HAP-1 (cell line): ENCODE results near the gene TMEM235.

ENCODE experiments used
- DNase-seq, 2 experiments: peaks; one replicate each; pipeline ENCODE4 v3.0.0-alpha.2; 2016 to 2020; ENCODE audit warnings: low spot score in 2 of 2
- H3K27me3 ChIP-seq: fragments of 250-450 bp; sonication (Bioruptor Pico); 2 replicates; pipeline ENCODE4 v1.5.1; 2020; ENCODE audit warnings: low read depth, mild to moderate bottlenecking, moderate library complexity
- H3K36me3 ChIP-seq: fragments of 250-450 bp; sonication (Bioruptor Pico); replicated peaks from 2 replicates; pipeline ENCODE4 v1.5.1; 2020; ENCODE audit warnings: mild to moderate bottlenecking
- H3K4me1 ChIP-seq: fragments of 250-450 bp; sonication (Bioruptor Pico); 2 replicates; pipeline ENCODE4 v1.5.1; 2020; ENCODE audit warnings: mild to moderate bottlenecking
- H3K4me3 ChIP-seq: fragments of 250-450 bp; sonication (Bioruptor Pico); 2 replicates; pipeline ENCODE4 v1.5.1; 2020; ENCODE audit warnings: mild to moderate bottlenecking, moderate library complexity
- H3K9me3 ChIP-seq: fragments of 250-450 bp; sonication (Bioruptor Pico); 2 replicates; pipeline ENCODE4 v1.5.1; 2020; ENCODE audit warnings: mild to moderate bottlenecking, moderate library complexity
- in situ Hi-C: fragments of 300-500 bp; cut with MboI; formaldehyde crosslinking; loops from 3 replicates; pipeline ENCODE4 v1.14.3; 2020; ENCODE audit warnings: low sequenced_read_pairs, inconsistent platforms, mixed read lengths

The TMEM235 gene

DNA sequence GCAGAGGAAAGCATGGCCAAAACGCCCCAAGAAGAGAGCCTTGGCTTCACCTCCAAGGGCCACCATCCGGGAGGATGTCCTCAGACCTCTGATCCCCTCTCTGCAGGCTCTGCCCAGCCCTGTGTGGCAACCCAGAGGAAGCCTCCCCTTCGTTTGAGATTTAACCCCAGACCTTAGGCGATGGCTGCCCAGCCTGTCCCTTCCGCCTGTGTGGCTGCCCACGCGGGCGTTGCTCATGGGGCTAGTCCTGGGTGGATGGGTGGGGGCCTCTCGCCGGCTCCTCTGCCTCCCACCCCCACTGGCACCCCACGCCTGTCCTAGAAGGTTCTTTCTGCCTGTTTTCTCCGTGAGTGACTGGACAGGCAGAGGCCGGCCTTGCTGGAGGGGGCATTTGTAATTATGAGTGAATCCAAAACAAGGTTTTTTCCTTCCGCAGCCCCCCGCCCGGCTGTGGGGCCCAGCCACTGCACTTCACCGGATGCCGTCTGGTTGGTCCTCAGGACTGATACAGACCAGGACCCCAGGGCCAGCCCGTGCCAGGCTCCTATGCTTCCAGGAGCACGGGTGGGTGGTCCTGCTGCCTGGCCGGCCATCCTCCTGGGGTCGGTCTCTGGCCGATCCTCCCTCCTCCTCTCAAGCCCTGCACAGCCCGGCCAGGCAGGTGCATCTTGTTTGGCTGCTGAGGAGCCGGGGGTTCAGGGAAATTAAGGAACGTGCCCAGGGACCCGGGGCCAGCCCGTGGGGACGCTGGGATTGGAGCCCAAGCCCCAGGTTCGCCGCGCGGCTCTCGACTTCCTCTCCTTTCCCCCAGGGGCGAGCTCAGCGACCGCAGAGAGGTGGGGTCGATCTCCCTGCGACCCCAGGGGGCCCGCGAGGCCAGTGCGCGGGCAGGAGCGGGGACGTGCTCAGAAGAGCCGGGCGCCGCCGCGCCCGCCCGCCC is at the start of gene TMEM235:
Gene TMEM235 (plus strand): TSS at position 636 of the 940 bp plus-strand sequence. CDS start 393 bp downstream, outside the sequence.
- H3K4me3 ChIP-seq: no peak within 1 kb of the TSS
- no peaks in the 10 kb centered on the region for H3K9me3 ChIP-seq
- DNase-seq: no peak
- no peaks in the 10 kb centered on the region for H3K4me1 ChIP-seq
- H3K36me3 ChIP-seq: no peaks in the 10 kb centered on the region
- in situ Hi-C loops: no loop called here
- peaks cover 28% of the 10 kb centered on the region for H3K27me3 ChIP-seq

DNA sequence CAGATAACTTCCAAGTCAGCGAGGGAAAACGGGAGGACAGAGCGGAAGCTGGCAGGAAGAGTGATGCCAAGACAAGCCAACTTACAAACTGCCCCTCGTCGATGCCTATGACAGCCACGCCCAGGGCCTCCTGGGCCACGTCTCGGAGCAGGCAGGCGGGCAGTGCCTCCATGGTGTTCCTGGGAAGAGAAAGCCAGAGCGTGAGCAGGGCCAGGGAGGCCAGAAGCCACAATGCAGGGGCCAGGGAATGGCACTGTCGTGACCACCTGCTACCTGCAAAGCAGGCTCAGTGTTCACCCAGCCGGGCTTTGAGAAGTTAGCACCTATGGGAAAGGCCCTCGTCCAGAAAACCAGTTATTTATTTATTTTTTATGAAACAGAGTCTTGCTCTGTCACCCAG is 48.9 kb upstream of the TMEM235 start:
- DNase-seq: no peak
- Histone ChIP-seq H3K27me3 (no peaks in the 10 kb centered on the region), H3K9me3 (no peaks in the 10 kb centered on the region), H3K36me3 (peaks cover 75% of the 10 kb centered on the region), H3K4me3 (no peak overlapping the region), H3K4me1 (peaks cover 12% of the 10 kb centered on the region)
- in situ Hi-C loops: no loop called here

DNA sequence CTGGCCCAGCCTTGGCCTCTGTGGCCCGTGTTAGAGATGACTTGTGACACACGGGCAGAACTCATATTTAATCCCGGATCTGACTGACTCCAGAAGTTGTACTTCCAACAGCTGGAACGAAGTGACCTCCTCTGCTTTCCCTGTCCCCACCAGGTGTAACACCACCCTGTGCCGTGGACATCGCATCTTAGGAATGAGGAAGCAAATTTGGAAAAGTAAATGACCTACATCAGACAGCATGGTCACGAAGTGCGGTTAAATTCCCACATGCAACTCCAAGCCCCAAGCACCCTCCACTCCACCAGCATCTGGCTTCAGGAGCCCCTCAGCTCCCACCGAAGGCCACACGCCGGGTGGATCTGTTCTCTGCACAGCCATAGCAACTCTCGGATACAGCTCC is 47.5 kb upstream of the TMEM235 start:
- peaks cover 12% of the 10 kb centered on the region for H3K4me1 ChIP-seq
- H3K36me3 ChIP-seq: peaks cover 61% of the 10 kb centered on the region
- H3K27me3 ChIP-seq: no peaks in the 10 kb centered on the region
- DNase-seq: no peak
- no peaks in the 10 kb centered on the region for H3K9me3 ChIP-seq
- no peak overlapping the region for H3K4me3 ChIP-seq
- in situ Hi-C loops: no loop called here

DNA sequence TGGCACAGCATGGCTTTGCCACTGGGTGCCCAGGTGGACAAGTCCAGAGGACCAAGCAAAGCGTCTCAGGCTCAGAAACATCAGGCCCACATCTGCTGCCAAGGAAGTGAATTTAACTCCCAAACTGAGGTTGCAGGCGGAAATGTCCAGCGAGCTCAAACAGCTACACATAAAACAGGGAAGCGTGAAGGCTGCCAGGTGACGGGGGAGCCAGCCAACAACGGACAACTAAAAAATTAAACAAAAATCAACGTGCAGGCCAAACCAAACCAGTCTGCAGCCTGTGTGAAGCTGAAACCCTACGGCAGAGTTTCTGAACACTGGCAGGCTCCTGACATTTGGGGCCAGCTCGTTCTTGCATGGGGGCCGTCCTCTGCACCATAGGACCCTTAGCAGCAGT is 47.1 kb upstream of the TMEM235 start:
- Histone ChIP-seq H3K9me3 (no peaks in the 10 kb centered on the region), H3K4me1 (peaks cover 12% of the 10 kb centered on the region), H3K27me3 (no peaks in the 10 kb centered on the region), H3K4me3 (no peak overlapping the region), H3K36me3 (peaks cover 57% of the 10 kb centered on the region)
- in situ Hi-C loops: no loop called here
- DNase-seq: no peak

DNA sequence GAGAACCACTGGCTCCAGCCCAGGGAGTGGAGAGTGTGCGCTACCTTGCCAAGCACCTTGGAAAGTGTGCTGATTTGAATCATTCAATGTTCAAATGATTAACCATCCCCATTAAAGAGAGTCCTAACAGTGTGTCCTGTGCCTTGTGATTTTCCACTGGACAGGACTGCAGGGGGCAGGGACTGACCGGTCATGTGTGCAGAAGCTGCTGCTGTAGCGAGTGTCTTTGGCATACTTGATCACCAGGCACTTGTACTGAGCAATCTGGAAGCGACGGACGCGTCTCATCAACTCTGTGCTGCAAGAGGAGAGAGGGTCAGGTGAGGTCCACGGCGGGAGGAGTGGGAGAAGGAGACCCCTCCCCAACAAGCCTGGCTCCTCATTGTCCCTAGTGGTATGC is 46.6 kb upstream of the TMEM235 start:
- no peak for DNase-seq
- Histone ChIP-seq H3K4me3 (no peak overlapping the region), H3K4me1 (peaks cover 12% of the 10 kb centered on the region), H3K36me3 (peaks cover 52% of the 10 kb centered on the region), H3K27me3 (no peaks in the 10 kb centered on the region), H3K9me3 (no peaks in the 10 kb centered on the region)
- in situ Hi-C loops: no loop called here

DNA sequence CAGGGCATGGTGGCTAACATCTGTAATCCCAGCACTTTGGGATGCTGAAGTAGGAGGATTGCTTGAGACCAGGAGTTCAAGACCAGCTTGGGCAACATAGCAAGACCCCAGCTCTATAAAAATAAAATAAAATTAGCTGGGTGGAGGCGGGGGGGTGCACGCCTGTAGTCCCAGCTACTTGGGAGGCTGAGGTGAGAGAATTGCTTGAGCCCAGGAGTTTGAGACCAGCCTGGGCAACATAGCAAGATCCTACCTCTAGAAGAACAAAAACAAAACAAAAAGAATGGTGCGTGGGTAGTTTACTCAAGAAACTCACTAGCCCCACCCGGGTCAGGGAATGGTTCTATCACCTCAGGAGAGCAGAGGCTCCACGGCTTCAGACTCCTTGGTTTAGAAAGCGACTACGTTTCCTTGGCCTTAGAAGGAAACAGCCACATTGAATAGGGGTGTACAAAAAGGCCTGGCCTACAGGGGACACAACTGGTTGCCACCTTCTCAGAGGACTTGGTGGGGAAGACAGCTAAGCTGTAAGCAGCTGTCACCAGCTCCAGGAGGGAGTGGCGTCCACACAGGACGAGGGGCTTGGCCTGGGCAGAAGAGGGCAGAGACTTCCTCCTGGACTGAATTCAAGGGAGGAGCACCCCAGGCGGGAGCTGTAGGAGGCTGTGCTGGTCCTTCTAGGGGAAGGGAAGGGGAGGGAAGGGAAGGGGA is 45.3 kb upstream of the TMEM235 start:
- no peaks in the 10 kb centered on the region for H3K9me3 ChIP-seq
- no peaks in the 10 kb centered on the region for H3K27me3 ChIP-seq
- in situ Hi-C loops: no loop called here
- peaks cover 12% of the 10 kb centered on the region for H3K4me1 ChIP-seq
- H3K4me3 ChIP-seq: peak overlapping the region; percentile 87
- peak; percentile 32 to 72 for DNase-seq
- H3K36me3 ChIP-seq: peaks cover 46% of the 10 kb centered on the region

DNA sequence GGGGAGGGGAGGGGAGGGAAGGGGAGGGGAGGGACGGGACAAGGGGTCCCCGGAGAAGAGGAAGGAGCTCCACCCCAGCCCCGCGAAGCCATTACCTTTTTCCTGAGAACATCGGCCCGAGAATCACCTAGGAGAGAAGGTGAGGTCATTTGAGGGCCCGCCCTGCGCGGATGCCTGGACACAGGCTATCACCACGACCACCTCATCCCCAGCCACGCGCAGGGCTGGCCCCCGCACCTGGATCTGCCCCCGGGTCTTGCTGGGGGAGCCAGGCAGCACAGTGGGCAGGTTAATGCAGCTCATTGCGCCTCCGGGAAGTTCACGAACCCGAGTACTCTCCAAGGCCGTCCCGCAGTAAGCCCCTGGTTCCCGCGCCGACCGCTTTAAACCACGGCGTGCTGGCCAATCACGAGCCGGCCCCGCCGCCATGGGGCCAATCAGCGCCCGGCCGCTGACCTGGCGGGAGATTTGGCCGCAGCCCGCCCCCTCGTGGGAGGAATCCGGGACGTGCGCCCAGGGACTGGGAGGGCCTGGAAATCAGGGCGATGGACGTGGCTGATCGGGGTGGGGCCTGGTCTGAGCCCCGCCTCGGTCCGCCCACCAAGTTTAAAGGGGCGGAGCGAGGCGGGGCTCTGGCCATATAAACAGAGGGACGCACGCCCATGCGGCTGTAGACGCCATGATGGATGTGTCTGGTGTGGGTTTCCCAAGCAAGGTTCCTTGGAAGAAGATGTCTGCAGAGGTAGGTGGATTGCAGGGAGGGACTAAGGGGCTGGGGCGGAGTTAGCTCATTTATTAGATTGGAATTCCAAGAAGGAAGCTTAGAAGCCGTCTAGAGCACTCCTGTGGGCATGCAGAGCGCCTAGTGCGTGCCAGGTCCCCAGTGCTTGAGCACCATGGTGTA is 44.5 kb upstream of the TMEM235 start, which contains the start of the genes AFMID and TK1:
Gene AFMID (plus strand): TSS at position 671 of the 904 bp plus-strand sequence. CDS start 9 bp downstream, at position 680.
Gene TK1 (minus strand): TSS at position 361 of the 904 bp plus-strand sequence. CDS start 58 bp downstream, at position 303.
- in situ Hi-C loops: no loop called here
- Histone ChIP-seq H3K36me3 (peaks cover 42% of the 10 kb centered on the region), H3K4me3 (peak within 1 kb of the TSS; percentile 87), H3K27me3 (no peaks in the 10 kb centered on the region), H3K9me3 (no peaks in the 10 kb centered on the region), H3K4me1 (peaks cover 12% of the 10 kb centered on the region)
- peak; percentile 99 for DNase-seq

DNA sequence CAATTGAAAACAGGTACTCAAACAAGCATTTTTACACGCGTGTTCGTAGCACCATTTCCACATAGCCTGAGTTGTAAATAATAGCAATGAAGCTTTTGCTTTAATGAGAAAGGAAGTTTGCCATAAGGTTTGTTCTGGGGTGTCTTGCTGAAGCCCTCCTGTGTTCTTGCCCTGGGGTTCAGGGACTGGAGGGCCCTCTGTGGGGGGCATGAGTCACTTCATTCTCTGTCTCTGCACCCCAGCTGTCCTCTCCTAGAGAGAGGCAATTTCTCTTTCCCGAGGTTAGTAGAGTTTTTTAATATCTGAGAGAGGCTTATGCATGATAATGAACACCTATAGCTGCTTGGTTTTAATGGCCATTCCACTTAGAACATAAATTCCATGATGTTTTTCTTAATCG is 34.7 kb upstream of the TMEM235 start:
- DNase-seq: no peak
- no peaks in the 10 kb centered on the region for H3K9me3 ChIP-seq
- peaks cover 11% of the 10 kb centered on the region for H3K4me1 ChIP-seq
- in situ Hi-C loops: no loop called here
- no peak overlapping the region for H3K4me3 ChIP-seq
- no peaks in the 10 kb centered on the region for H3K27me3 ChIP-seq
- peaks cover 22% of the 10 kb centered on the region for H3K36me3 ChIP-seq

DNA sequence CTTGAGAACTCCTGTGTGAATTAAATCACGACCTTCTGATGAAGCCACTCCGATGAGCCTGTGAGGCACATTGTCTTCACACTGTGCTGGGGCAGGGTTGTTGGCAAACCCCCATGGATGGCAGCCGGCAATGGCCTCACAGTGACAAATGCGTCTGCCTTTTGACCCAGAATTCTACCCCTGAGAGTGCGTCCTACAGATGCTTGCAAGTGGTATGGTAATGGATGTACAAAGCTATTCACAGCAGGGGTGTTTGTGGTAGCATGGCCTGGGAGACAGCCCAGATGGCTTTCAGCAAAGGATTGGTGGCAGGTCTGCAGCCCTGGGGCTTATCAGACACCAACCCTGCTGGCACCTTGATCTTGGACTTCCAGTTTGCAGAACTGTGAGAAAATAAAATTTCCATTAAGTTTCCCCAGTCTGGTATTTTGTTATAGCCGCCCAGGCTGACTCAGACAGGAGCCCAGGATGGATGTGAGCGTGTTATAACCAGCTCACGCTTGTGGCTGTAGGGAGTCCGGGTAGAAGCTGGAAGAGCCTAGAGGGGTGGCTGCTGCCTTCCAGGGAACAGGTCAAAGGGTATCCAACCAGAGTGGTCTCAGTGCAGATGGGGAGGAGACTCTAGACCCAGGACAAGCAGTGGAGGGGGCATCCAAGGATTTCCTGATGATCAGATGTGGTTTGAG is 34.1 kb upstream of the TMEM235 start:
- in situ Hi-C loops: no loop called here
- Histone ChIP-seq H3K27me3 (no peaks in the 10 kb centered on the region), H3K4me1 (peaks cover 11% of the 10 kb centered on the region), H3K4me3 (no peak overlapping the region), H3K9me3 (no peaks in the 10 kb centered on the region), H3K36me3 (peaks cover 22% of the 10 kb centered on the region)
- DNase-seq: no peak

DNA sequence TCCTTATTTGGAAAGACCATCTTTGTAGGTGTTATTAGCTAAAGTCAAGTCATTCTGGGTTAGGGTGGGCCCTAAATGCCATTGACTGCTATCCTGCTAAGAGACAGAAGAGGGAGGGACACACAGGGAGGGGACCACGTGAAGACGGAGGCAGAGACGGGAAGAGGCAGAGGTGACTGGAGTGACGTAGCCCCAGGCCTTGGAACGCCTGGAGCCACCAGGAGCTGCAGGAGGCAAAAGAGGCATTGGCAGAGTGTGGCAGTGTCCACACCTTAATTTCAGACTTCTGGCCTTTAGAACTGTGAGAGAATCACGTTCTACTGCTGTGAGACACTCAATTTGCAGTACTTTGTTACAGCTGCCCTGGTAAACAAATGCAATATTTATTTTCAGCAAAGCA is 31.0 kb upstream of the TMEM235 start:
- DNase-seq: no peak
- no peak overlapping the region for H3K4me3 ChIP-seq
- in situ Hi-C loops: no loop called here
- no peaks in the 10 kb centered on the region for H3K27me3 ChIP-seq
- H3K36me3 ChIP-seq: peaks cover 12% of the 10 kb centered on the region
- H3K4me1 ChIP-seq: no peaks in the 10 kb centered on the region
- no peaks in the 10 kb centered on the region for H3K9me3 ChIP-seq

DNA sequence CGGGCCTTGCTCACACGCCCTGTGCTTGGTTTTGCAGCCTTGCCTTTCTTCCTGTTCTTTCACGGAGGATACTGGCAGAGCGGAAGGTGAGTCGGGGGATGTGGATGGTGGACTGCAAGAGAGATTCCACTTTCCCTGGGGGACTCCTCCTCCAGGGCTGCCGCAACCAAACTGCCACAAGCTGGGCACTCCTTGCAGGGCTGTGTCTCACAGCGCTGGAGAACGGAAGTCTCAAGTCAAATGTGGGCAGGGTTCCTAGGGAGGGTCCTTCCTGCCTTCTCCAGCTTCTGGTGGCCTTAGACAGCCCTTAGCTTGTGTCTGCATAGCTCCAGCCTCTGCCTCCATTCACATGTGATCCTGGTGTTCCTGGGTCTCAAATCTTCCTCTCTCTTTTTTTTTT is 28.8 kb upstream of the TMEM235 start:
- no peaks in the 10 kb centered on the region for H3K27me3 ChIP-seq
- in situ Hi-C loops: no loop called here
- H3K4me1 ChIP-seq: no peaks in the 10 kb centered on the region
- no peak for DNase-seq
- no peaks in the 10 kb centered on the region for H3K9me3 ChIP-seq
- H3K4me3 ChIP-seq: no peak overlapping the region
- H3K36me3 ChIP-seq: 0 out of 2 replicates have a peak, but pooled peaks cover 1% of the 10 kb centered on the region

DNA sequence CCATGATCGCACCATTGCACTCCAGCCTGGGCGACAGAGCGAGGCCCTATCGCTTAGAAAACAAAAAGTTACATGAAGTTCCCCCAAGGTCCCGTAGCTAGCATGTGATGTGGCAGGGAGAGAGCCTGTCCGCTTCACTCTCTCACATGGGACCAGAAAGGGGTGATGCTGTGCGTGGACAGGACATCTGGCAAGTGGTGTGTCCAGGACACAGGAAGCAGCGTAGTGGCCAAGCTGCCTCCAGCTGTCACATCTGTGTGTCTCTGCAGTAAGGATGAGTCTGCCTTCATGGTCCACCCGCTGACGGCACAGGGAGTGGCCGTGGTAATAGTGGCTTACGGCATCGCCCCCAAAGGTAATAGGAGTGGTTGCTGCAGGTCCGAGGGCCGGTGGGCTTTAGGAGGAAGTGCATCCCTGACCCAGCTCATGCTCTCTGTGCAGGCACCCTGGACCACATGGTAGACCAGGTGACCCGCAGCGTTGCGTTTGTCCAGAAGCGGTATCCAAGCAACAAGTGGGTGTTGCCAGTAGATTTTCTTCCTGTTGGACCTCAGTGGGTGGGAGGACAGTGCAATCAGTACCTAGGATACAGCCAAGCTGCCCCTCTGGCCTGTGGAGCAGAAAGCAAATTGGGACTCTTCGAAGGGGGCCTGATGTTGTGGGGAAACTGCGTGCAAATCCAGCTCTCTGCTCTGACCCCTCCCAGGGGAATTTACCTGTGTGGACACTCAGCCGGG is 26.9 kb upstream of the TMEM235 start:
- no peaks in the 10 kb centered on the region for H3K4me1 ChIP-seq
- in situ Hi-C loops: no loop called here
- no peak overlapping the region for H3K4me3 ChIP-seq
- no peaks in the 10 kb centered on the region for H3K36me3 ChIP-seq
- no peaks in the 10 kb centered on the region for H3K27me3 ChIP-seq
- H3K9me3 ChIP-seq: no peaks in the 10 kb centered on the region
- DNase-seq: no peak
